ENCODE data around the gene TCF4. TPM values are rescaled to one million over a fixed set of nuclear protein-coding genes. Genes with fewer than 3 reads are reported as not detected.

TCF4 gene
- polyA plus RNA-seq, 1 donor (not counting 4 experiments of a cell fraction or from before 2014, with no cell fraction given) = 9.7 TPM

GRCh38 chr18:55589625-55590291, 1.8 kb upstream of the TCF4 start:
- peak; percentile 40 for DNase-seq (ENCODE audit: low read depth, low spot score)

GRCh38 chr18:55588870-55589595, 1.0 kb upstream of the TCF4 start:
- no peaks in the 10 kb centered on the region for H3K9me3 ChIP-seq (ENCODE audit: control insufficient read depth, low read depth, low read length)
- FAIRE-seq (peak; percentile 32), DNase-seq (ENCODE audit: low read depth, low spot score) (no peak)
- peaks cover 19% of the 10 kb centered on the region for H3K4me1 ChIP-seq (ENCODE audit: control insufficient read depth, extremely low read depth, insufficient read depth, low read length)
- peak overlapping the region; percentile 94 for H2AFZ ChIP-seq (ENCODE audit: control insufficient read depth, low read length)
- TF ChIP-seq CTCF (optimal IDR thresholded peaks at IDR 0.05 in 1 of 3, IDR thresholded peaks at IDR 0.05 in 1 of 3, conservative IDR thresholded peaks at IDR 0.05 in 1 of 3; ENCODE audit: extremely low read depth in 1 of 3, insufficient read depth in 2 of 3, low read length in 3 of 3) (no peak), EZH2 (IDR thresholded peaks at IDR 0.05; ENCODE audit: low read length) (no peak)
- H3K79me2 ChIP-seq (ENCODE audit: control insufficient read depth, insufficient read depth, low read length) = no peaks in the 10 kb centered on the region
- peak overlapping the region; percentile 86 for H3K9ac ChIP-seq (ENCODE audit: control insufficient read depth, extremely low read depth, insufficient read depth, low read length)
- peak overlapping the region; percentile 65 to 91 (median 89) for H3K4me3 ChIP-seq (ENCODE audit: control insufficient read depth in 2 of 3, extremely low read depth in 1 of 3, insufficient read depth in 2 of 3, low read depth in 1 of 3, low read length in 3 of 3)
- H3K27ac ChIP-seq (ENCODE audit: control insufficient read depth, insufficient read depth, low read length) = peak overlapping the region; percentile 85
- dilution Hi-C loops (cut with MboI; ENCODE audit: extremely low pct_ligation_motif_present, low sequenced_read_pairs) = no loop called here
- no peaks in the 10 kb centered on the region for H4K20me1 ChIP-seq (ENCODE audit: control insufficient read depth, extremely low read depth, insufficient read depth, low read length)
- no peaks in the 10 kb centered on the region for H3K27me3 ChIP-seq (ENCODE audit: control insufficient read depth, extremely low read depth, insufficient read depth, low read length)
- H3K9me1 ChIP-seq (ENCODE audit: control insufficient read depth, extremely low read depth, insufficient read depth, low read length) = no peaks in the 10 kb centered on the region
- no peaks in the 10 kb centered on the region for H3K36me3 ChIP-seq (ENCODE audit: control insufficient read depth in 2 of 2, extremely low read depth in 1 of 2, insufficient read depth in 2 of 2, low read length in 2 of 2)
- H3K4me2 ChIP-seq (ENCODE audit: control insufficient read depth, extremely low read depth, insufficient read depth, low read depth, low read length) = peak overlapping the region; percentile 97

More at GRCh38 chr18:55589625-55590291, 1.8 kb upstream of the TCF4 start:
- Histone ChIP-seq H3K4me2 (ENCODE audit: control insufficient read depth, extremely low read depth, insufficient read depth, low read depth, low read length) (peak overlapping the region; percentile 97), H3K27ac (ENCODE audit: control insufficient read depth, insufficient read depth, low read length) (peak overlapping the region; percentile 85), H3K27me3 (ENCODE audit: control insufficient read depth, extremely low read depth, insufficient read depth, low read length) (no peaks in the 10 kb centered on the region), H3K9me3 (ENCODE audit: control insufficient read depth, low read depth, low read length) (no peaks in the 10 kb centered on the region), H3K9me1 (ENCODE audit: control insufficient read depth, extremely low read depth, insufficient read depth, low read length) (no peaks in the 10 kb centered on the region), H3K79me2 (ENCODE audit: control insufficient read depth, insufficient read depth, low read length) (no peaks in the 10 kb centered on the region), H4K20me1 (ENCODE audit: control insufficient read depth, extremely low read depth, insufficient read depth, low read length) (no peaks in the 10 kb centered on the region), H3K4me3 (ENCODE audit: control insufficient read depth in 2 of 3, extremely low read depth in 1 of 3, insufficient read depth in 2 of 3, low read depth in 1 of 3, low read length in 3 of 3) (peak overlapping the region; percentile 65 to 91 (median 89)), H2AFZ (ENCODE audit: control insufficient read depth, low read length) (peak overlapping the region; percentile 99), H3K4me1 (ENCODE audit: control insufficient read depth, extremely low read depth, insufficient read depth, low read length) (peaks cover 19% of the 10 kb centered on the region), H3K9ac (ENCODE audit: control insufficient read depth, extremely low read depth, insufficient read depth, low read length) (peak overlapping the region; percentile 86), H3K36me3 (ENCODE audit: control insufficient read depth in 2 of 2, extremely low read depth in 1 of 2, insufficient read depth in 2 of 2, low read length in 2 of 2) (no peaks in the 10 kb centered on the region)
- dilution Hi-C loops (cut with MboI; ENCODE audit: extremely low pct_ligation_motif_present, low sequenced_read_pairs) = no loop called here
- no peak for TF ChIP-seq EZH2 (IDR thresholded peaks at IDR 0.05; ENCODE audit: low read length)
- no peak for TF ChIP-seq CTCF (optimal IDR thresholded peaks at IDR 0.05 in 1 of 3, IDR thresholded peaks at IDR 0.05 in 1 of 3, conservative IDR thresholded peaks at IDR 0.05 in 1 of 3; ENCODE audit: extremely low read depth in 1 of 3, insufficient read depth in 2 of 3, low read length in 3 of 3)
- FAIRE-seq = no peak

Data from keratinocyte (primary cell).